Natural killer cell treated with Interleukin-12 subunit alpha and Interleukin-12 subunit beta and Interleukin-15 and Interleukin-18, amount 100 ng/mL, for 72 hours (primary cell): ENCODE measurements around the gene HSDL2. TPM values are rescaled to one million over a fixed set of nuclear protein-coding genes. Genes with fewer than 3 reads are reported as not detected.

Source experiments
- ATAC-seq, 2 donors: fragments of 150-1000 bp; cut with Tn5 transposase in 1 of 2; sonication (Bioruptor Pico), chemical (Tn5 transposase) in 1 of 2; 2 replicates each; pipeline ENCODE4 v1.10.0; 2021
- DNase-seq: peaks from one replicate; pipeline ENCODE4 v3.0.0; 2022; ENCODE audit warnings: low spot score
- H3K27ac Mint-ChIP-seq, 2 donors: 1 replicate in 1 of 2; 2 replicates in 1 of 2; pipeline ENCODE4 v1.8.0; 2022; ENCODE audit warnings: mixed read lengths in 2 of 2, mild to moderate bottlenecking in 1 of 2, moderate library complexity in 1 of 2
- H3K27me3 Mint-ChIP-seq, 2 donors: 1 replicate in 1 of 2; 2 replicates in 1 of 2; pipeline ENCODE4 v1.8.0; 2022; ENCODE audit warnings: mixed read lengths in 2 of 2
- H3K36me3 Mint-ChIP-seq: one replicate; pipeline ENCODE4 v1.8.0; 2022; ENCODE audit warnings: mixed read lengths
- H3K4me1 Mint-ChIP-seq, 2 donors: 1 replicate in 1 of 2; 2 replicates in 1 of 2; pipeline ENCODE4 v1.8.0; 2022; ENCODE audit warnings: low read depth in 2 of 2, mixed read lengths in 2 of 2, mild to moderate bottlenecking in 1 of 2
- H3K4me3 Mint-ChIP-seq: one replicate; pipeline ENCODE4 v1.8.0; 2022; ENCODE audit warnings: mixed read lengths
- H3K9me3 Mint-ChIP-seq: 2 replicates; pipeline ENCODE4 v1.8.0; 2022; ENCODE audit warnings: mixed read lengths
- total RNA-seq, 2 donors: library from RNA; stranded (reverse); gene quantifications; one replicate each; pipeline ENCODE4 v1.2.3, GENCODE V29; 2022

HSDL2 gene
- total RNA-seq, 2 donors from 2014 or later: 15.6 to 19.6 TPM

- Mint-ChIP-seq H3K4me1 (peaks cover 5 to 7% of the 10 kb centered on the region in 2 donors), H3K9me3 (peaks cover 7% of the 10 kb centered on the region), H3K27ac (no peak overlapping the region), H3K4me3 (no peak overlapping the region), H3K27me3 (no peaks in the 10 kb centered on the region), H3K36me3 (peaks cover 28% of the 10 kb centered on the region)
- no peak for DNase-seq
- ATAC-seq: no peak
Measured at GRCh38 chr9:112493393-112494137, 113.7 kb downstream of the HSDL2 start.

- no peak for ATAC-seq
- H3K27ac Mint-ChIP-seq: no peak overlapping the region
- H3K36me3 Mint-ChIP-seq: peaks cover 28% of the 10 kb centered on the region
- no peak overlapping the region for H3K4me3 Mint-ChIP-seq
- peaks cover 5 to 7% of the 10 kb centered on the region in 2 donors for H3K4me1 Mint-ChIP-seq
- peaks cover 7% of the 10 kb centered on the region for H3K9me3 Mint-ChIP-seq
- no peaks in the 10 kb centered on the region for H3K27me3 Mint-ChIP-seq
- no peak for DNase-seq
Measured at GRCh38 chr9:112494153-112494552, 114.2 kb downstream of the HSDL2 start.

- peaks cover 7% of the 10 kb centered on the region for H3K9me3 Mint-ChIP-seq
- H3K4me1 Mint-ChIP-seq: peaks cover 5 to 7% of the 10 kb centered on the region in 2 donors
- ATAC-seq (no peak), DNase-seq (no peak)
- no peaks in the 10 kb centered on the region for H3K27me3 Mint-ChIP-seq
- H3K27ac Mint-ChIP-seq: no peak overlapping the region
- no peak overlapping the region for H3K4me3 Mint-ChIP-seq
- H3K36me3 Mint-ChIP-seq: peaks cover 28% of the 10 kb centered on the region
Measured at GRCh38 chr9:112495614-112496013, 115.7 kb downstream of the HSDL2 start.

GRCh38 chr9:112496074-112496722, 116.3 kb downstream of the HSDL2 start:
- H3K4me3 Mint-ChIP-seq: no peak overlapping the region
- peaks cover 0 to under 1% of the 10 kb centered on the region in 2 donors for H3K27me3 Mint-ChIP-seq
- ATAC-seq: no peak
- H3K27ac Mint-ChIP-seq: no peak overlapping the region
- peaks cover 7% of the 10 kb centered on the region for H3K9me3 Mint-ChIP-seq
- DNase-seq: no peak
- H3K36me3 Mint-ChIP-seq: peaks cover 28% of the 10 kb centered on the region
- peaks cover 5 to 8% of the 10 kb centered on the region in 2 donors for H3K4me1 Mint-ChIP-seq

GRCh38 chr9:112500842-112501241, 120.9 kb downstream of the HSDL2 start:
- ATAC-seq: no peak
- no peaks in the 10 kb centered on the region for H3K36me3 Mint-ChIP-seq
- no peak overlapping the region for H3K4me3 Mint-ChIP-seq
- no peak overlapping the region for H3K27ac Mint-ChIP-seq
- DNase-seq: no peak
- H3K27me3 Mint-ChIP-seq: peaks cover 0 to 5% of the 10 kb centered on the region in 2 donors
- peaks cover 0 to 12% of the 10 kb centered on the region in 2 donors for H3K4me1 Mint-ChIP-seq
- no peaks in the 10 kb centered on the region for H3K9me3 Mint-ChIP-seq

- Mint-ChIP-seq H3K36me3 (no peaks in the 10 kb centered on the region), H3K27ac (no peak overlapping the region), H3K4me1 (peaks cover 0 to 12% of the 10 kb centered on the region in 2 donors), H3K4me3 (no peak overlapping the region), H3K27me3 (peaks cover 0 to 5% of the 10 kb centered on the region in 2 donors), H3K9me3 (no peaks in the 10 kb centered on the region)
- no peak for ATAC-seq
- DNase-seq: no peak
Measured at GRCh38 chr9:112501287-112501686, 121.4 kb downstream of the HSDL2 start.

GRCh38 chr9:112502175-112502946, 122.5 kb downstream of the HSDL2 start:
- DNase-seq (no peak), ATAC-seq (no peak)
- H3K9me3 Mint-ChIP-seq: no peaks in the 10 kb centered on the region
- peaks cover 0 to 5% of the 10 kb centered on the region in 2 donors for H3K4me1 Mint-ChIP-seq
- no peak overlapping the region for H3K4me3 Mint-ChIP-seq
- H3K27me3 Mint-ChIP-seq: peaks cover 0 to 5% of the 10 kb centered on the region in 2 donors
- H3K36me3 Mint-ChIP-seq: no peaks in the 10 kb centered on the region
- no peak overlapping the region for H3K27ac Mint-ChIP-seq

- ATAC-seq: no peak
- peaks cover 0 to 5% of the 10 kb centered on the region in 2 donors for H3K4me1 Mint-ChIP-seq
- H3K9me3 Mint-ChIP-seq: no peaks in the 10 kb centered on the region
- H3K27me3 Mint-ChIP-seq: peaks cover 0 to 5% of the 10 kb centered on the region in 2 donors
- no peak overlapping the region for H3K27ac Mint-ChIP-seq
- no peaks in the 10 kb centered on the region for H3K36me3 Mint-ChIP-seq
- no peak for DNase-seq
- no peak overlapping the region for H3K4me3 Mint-ChIP-seq
Measured at GRCh38 chr9:112503170-112503569, 123.3 kb downstream of the HSDL2 start.

GRCh38 chr9:112505086-112505485, 125.2 kb downstream of the HSDL2 start:
- no peak for DNase-seq
- H3K4me3 Mint-ChIP-seq: no peak overlapping the region
- no peak overlapping the region for H3K27ac Mint-ChIP-seq
- peaks cover 0 to 5% of the 10 kb centered on the region in 2 donors for H3K4me1 Mint-ChIP-seq
- H3K9me3 Mint-ChIP-seq: no peaks in the 10 kb centered on the region
- H3K36me3 Mint-ChIP-seq: no peaks in the 10 kb centered on the region
- no peak for ATAC-seq
- peaks cover 0 to 5% of the 10 kb centered on the region in 2 donors for H3K27me3 Mint-ChIP-seq

GRCh38 chr9:112505607-112506006, 125.7 kb downstream of the HSDL2 start:
- Mint-ChIP-seq H3K4me1 (peaks cover 0 to 5% of the 10 kb centered on the region in 2 donors), H3K4me3 (no peak overlapping the region), H3K27me3 (peaks cover 0 to 5% of the 10 kb centered on the region in 2 donors), H3K9me3 (no peaks in the 10 kb centered on the region), H3K36me3 (no peaks in the 10 kb centered on the region), H3K27ac (no peak overlapping the region)
- no peak for DNase-seq
- no peak for ATAC-seq

- H3K4me1 Mint-ChIP-seq: peaks cover 0 to under 1% of the 10 kb centered on the region in 2 donors
- no peaks in the 10 kb centered on the region for H3K9me3 Mint-ChIP-seq
- no peak overlapping the region for H3K27ac Mint-ChIP-seq
- H3K36me3 Mint-ChIP-seq: no peaks in the 10 kb centered on the region
- DNase-seq (no peak), ATAC-seq (no peak)
- H3K4me3 Mint-ChIP-seq: no peak overlapping the region
- H3K27me3 Mint-ChIP-seq: peaks cover 0 to 1% of the 10 kb centered on the region in 2 donors
Measured at GRCh38 chr9:112506571-112506970, 126.7 kb downstream of the HSDL2 start.

- DNase-seq: no peak
- no peaks in the 10 kb centered on the region for H3K4me1 Mint-ChIP-seq
- H3K27me3 Mint-ChIP-seq: no peaks in the 10 kb centered on the region
- H3K4me3 Mint-ChIP-seq: no peak overlapping the region
- no peaks in the 10 kb centered on the region for H3K9me3 Mint-ChIP-seq
- no peak overlapping the region for H3K27ac Mint-ChIP-seq
- ATAC-seq: no peak
- H3K36me3 Mint-ChIP-seq: no peaks in the 10 kb centered on the region
Measured at GRCh38 chr9:112507001-112507680, 127.2 kb downstream of the HSDL2 start.

- no peaks in the 10 kb centered on the region for H3K27me3 Mint-ChIP-seq
- H3K4me1 Mint-ChIP-seq: no peaks in the 10 kb centered on the region
- ATAC-seq (no peak), DNase-seq (no peak)
- no peaks in the 10 kb centered on the region for H3K36me3 Mint-ChIP-seq
- no peak overlapping the region for H3K4me3 Mint-ChIP-seq
- H3K27ac Mint-ChIP-seq: no peak overlapping the region
- no peaks in the 10 kb centered on the region for H3K9me3 Mint-ChIP-seq
Measured at GRCh38 chr9:112508377-112508776, 128.5 kb downstream of the HSDL2 start.
